Stimulated activated CD8-positive, alpha-beta memory T cell treated with anti-CD3 and anti-CD28 coated beads, Interleukin-4, amount 100 ng/mL, for 1 hour (primary cell): Measurements from ENCODE around the gene TBCCD1.

Experiments
- DNase-seq, 2 donors: peaks; one replicate each; pipeline ENCODE4 v3.0.0-alpha.2; 2020; ENCODE audit warnings: low read depth in 2 of 2, low spot score in 1 of 2

TBCCD1 gene, protein sequence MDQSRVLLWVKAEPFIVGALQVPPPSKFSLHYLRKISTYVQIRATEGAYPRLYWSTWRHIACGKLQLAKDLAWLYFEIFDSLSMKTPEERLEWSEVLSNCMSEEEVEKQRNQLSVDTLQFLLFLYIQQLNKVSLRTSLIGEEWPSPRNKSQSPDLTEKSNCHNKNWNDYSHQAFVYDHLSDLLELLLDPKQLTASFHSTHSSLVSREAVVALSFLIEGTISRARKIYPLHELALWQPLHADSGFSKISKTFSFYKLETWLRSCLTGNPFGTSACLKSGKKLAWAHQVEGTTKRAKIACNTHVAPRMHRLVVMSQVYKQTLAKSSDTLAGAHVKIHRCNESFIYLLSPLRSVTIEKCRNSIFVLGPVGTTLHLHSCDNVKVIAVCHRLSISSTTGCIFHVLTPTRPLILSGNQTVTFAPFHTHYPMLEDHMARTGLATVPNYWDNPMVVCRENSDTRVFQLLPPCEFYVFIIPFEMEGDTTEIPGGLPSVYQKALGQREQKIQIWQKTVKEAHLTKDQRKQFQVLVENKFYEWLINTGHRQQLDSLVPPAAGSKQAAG

DNA sequence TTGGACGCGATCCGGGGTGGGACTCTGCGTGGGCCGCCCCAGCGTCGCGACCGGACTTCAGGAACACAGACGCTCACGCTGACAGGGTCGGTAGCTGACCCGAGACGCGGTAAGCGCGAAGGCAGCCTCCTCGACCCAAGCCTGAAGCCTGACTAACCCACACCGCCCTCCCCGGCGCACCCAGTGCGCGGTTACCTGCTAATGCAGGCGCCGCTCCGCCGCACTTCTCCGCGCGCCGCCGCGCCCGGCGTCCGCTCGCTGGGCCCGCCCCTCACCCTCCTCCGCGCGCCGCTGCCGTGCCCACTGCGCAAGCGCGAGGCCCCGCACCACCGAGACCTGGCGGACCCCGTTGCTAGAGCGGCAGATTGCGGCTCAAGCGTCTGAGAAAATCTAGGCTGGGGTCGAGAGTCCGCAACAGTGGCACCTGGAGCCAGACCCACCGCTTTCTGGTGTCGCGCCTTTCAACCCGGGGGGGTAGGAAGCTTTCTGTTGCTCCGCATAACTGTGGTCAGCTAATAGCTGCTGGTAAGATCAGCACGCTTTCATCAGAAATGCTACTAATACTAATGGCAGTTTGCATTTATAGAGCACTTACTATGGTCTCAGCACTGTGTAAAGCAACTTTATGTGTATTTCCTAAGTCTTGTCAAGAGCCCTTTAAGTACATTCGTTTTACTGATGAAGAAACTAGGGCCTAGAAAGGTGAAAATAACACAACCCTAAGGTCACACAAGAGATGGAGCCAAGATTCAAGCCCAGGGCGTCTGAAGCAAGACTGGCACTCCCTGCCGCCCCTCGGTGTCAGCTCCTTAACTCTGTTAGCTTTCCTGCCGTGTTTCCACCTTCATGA lies at the start of gene TBCCD1:
TSS of gene TBCCD1 (minus strand) at position 268 of the 850 bp plus-strand sequence. CDS start 3,010 bp downstream, outside the sequence.
- DNase-seq: peak; percentile 83 to 90

DNA sequence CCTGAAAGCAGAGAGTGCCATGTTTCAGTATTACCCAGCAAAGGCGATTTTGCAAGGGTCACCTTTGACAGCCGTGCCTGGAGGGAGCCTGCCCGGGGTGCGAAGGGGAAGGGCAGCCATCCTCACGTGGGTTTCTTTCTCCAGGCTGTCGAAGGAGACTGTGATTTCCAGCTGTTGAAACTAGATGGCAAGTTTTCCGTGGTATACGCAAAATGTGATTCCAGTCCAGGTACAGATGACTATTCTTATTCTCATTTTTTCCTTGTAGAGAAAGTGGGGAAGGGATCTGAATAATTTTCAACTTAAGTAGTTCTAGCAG lies 49.1 kb upstream of the TBCCD1 start:
- no peak for DNase-seq

DNA sequence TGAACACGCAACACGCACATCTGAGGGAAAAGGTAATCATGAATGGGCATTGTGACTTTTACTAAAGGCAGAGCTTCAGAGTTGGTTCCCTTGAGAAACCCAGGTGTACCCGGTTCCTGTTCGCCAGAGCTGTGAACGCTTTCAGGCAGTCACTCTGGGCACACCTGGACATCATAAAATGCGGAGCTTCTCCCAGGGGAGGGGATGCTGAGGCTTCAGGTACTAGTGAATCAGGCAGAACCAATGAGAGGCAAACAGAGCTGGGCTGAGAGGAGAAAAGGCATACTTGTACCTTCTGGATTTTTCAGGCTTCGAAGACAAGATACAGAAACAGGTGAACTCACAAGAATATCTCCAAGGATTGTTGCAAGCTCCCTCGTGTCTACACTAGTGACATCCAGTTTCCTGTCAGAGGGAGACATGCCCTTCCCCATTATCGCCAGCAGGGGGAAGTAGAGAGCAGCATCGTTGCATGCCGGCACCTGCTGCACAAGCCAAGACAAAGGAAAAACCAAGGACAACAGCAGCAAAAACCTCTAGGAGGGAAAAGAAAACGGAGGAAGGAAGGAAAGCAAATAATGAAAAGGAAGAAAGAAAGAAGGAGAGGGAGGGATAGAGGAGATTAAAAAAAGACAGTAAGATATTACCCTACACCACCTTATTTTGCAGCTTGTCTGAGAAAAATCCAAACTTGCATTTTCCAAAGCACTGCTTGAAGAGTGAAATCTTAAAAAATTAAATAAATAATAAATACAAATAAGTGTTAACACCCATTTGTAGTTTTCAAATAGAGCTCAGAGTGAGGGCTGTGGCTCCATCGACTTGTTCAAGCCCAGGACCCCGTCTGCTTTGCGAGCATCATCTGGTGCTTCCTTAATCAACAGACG lies 47.7 kb upstream of the TBCCD1 start:
- DNase-seq: peak; percentile 49 to 52

DNA sequence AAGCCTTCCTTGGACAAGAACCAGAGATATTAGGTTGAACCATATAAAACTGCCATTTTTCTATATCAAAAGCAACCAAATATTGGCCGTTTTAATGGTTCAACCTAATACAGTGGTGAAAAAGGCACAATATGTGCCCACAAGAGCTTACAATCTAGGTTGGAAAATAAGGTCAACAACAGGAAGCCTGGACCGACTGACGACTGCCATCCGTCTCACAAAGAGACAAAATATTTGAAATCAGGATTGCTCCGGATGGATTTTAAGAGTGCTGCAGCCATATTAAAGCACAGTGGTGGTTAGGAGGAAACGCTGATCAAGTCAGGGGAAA lies 47.1 kb upstream of the TBCCD1 start:
- DNase-seq: no peak

DNA sequence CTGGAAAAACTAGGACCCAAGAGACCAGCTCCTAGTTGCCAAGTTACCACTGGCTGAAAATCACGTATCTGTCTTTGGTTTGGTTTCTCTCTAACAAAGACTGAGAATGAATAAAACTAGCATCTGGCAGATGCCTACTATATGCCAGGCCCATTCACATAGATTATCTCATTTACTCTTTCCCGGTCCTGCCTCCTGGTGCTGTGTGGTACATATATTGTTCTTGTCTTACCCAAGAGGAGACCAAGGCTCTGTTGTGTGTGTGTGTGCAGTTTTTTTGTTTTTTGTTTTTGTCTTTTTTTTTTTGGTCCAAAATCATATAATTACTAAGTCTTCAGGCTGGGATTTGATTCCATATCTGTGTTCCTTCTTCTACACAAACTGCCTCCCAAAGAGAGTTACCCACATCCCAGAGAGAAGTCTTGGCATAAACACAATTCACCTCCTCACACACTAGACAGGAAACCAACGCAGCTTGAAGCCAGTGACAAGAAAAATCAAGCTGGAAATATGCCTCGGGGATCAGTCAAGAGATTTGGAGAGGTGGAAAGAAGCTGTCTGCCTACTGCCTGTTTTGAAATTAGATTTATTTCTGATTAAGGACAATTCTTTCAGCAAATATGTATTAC lies 46.6 kb upstream of the TBCCD1 start:
- no peak for DNase-seq

DNA sequence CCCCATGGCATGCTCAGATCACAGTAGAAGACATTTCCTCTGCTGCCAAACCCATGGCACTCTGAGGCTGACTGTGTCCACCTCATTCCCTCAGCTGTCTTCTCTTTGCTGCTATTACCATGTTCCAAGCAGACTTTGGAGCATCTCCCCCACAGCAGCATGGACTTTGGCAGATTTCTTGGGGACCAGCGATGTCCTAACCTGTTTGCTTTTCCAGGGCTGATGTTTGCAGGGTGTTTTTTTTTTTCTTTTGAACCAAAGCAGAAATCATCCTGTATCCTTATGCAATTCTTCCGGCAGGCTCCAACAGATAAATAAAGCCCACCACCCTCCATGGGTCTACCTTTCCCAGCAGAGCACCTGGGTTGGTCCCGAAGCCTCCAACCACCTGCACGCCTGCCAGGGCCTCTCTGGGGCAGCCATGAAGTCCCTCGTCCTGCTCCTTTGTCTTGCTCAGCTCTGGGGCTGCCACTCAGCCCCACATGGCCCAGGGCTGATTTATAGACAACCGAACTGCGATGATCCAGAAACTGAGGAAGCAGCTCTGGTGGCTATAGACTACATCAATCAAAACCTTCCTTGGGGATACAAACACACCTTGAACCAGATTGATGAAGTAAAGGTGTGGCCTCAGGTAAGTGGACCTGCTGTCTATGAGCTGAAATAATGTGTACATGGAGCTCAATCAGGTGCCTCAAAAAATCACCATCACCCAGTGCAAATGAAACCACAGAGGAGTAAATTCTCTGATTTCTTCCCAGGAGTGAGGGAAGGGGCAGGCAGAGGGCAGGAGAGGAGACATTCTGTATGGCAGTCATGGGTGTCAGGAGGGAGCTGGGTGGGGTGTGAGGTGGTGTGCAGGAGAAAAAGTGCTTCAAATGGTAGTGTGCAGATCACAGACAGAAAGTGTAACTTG lies 45.8 kb upstream of the TBCCD1 start, which contains the start of gene AHSG:
TSS of gene AHSG (plus strand) at position 340 of the 916 bp plus-strand sequence. CDS start at position 422, 82 bp downstream.
- DNase-seq: no peak

DNA sequence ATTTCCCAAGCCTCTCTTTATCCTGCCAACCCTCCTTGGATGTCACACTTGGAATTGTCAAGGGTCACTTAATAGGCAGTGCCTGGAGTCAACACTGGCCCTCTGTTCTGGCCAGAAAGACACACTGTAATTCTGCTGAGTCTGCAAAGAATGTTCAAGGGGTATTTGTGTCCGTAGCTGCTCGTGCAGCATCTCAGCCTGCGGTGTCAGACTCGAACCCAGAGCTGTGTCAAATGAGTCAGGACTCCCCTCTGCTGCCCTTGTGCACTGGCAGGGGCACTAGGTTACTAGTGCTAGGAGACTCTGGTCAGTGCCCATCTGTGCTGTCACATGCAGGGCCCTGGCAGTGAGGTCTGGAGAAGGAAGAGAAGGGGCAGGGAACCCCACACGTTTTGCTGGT lies 44.9 kb upstream of the TBCCD1 start:
- no peak for DNase-seq

DNA sequence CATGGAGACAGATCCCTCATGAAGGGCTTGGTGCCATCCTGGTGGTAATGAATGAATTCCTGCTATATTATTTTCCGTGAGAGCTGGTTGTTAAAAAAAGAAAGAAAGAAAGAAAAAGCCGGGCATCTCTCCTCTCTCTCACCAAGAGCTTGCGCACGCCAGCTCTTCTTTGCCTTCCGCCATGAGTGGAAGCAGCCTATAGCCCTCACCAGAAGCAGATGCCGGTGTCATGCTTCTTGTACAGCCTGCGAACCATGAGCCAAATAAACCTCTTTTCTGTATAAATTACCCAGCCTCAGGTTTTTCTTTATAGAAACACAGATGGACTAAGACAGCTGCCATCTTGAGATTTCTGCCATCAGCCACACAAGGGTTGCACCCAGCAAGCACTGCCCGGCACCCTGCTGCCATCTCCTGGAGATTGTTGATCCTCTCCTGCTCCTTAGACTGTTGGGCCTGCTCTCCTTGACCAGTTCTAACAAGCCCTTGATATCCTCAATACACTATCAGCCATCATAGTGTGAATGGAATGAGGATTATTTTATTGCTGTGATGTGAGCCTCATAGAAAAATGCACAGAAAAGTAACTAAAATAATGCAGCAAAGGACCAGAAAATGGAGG lies 42.2 kb upstream of the TBCCD1 start:
- no peak for DNase-seq

DNA sequence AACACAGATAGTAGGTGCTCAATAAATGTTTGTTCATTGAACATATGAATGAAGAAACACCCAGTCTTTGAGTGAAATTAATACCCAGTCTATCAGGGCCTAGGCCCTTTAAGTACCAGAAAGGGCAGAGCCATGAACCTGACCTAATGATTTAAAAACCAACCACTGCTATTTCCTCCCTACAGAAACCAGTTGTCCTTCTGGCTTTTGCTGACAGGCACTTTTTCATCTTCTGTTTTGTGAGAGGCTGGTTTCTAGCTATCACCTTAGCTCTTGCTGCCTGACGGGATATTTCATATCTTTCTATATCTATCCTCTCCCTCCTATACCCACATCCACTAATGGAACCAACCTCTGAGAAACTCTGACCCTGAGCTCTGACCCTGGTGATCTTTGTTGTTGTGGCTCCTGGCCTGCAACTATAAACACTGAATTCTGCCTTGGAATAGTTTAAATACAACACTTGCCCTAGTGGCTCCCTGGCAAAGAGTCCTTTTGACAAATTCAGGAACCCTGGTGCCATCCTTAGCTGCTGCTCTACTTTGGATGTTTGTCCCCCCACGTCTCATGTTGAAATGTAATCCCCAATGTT lies 41.6 kb upstream of the TBCCD1 start:
- no peak for DNase-seq

DNA sequence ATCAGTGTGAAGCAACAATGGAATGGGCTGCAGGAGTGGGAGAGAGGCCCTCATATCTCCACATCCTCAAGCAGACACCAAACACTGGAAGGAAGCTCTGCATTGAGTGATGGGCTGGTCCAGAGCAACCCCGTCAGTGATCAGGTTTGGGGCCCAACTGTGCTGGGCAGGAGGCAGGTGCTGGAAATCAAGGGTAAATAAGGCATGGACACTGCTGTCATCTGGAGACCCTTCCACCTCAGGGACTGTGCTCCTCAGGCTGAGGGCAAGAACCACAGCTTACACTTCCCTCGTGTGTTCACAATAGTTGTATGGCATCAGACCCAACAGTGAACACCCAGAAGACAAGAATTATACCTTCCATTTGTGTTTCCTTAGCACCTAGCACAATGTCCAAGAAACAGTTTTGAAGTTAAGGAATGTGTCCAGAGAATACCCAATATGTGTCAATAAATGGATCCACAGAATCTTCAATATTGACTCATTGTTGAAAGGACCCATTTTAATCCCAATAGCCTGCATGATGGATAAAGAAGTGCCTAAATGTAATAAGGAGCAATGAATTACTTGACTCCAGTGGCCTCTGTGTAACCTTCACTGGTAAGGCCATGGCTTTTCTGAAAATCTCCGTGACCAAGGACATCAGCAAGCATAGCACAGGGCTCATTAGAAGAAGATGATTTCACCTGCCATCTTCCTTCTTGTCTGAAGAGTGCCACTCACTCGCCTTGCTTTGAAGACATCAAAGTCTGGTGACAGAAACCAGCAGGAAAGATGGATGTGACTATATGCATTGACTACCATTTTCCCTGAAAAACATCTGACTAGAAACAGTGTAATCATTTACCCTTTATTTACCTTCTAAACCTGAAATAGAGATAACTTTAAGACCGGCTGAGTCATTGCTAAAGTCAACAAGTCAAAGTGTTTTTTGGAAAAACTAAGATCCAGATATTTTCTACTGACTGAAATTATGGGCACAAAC lies 38.7 kb upstream of the TBCCD1 start:
- no peak for DNase-seq

DNA sequence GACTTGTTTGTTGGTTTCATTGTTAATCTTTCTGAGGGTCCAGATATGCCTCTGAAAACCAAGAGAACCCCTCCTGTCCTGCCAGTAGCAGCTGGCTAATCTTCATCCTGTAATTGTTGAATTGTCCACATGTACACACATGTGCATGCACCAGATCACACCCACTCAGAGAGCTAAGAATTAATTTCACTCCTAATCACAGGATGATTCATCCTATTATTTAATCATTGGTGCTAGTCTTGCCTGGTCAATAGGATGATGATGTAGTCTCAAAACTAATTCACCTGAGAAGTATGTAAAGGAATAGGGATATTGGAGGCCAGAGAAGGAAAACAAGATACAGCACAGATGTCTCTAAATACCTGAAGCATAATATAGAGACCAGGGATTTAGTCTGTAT lies 37.9 kb upstream of the TBCCD1 start:
- DNase-seq: no peak

DNA sequence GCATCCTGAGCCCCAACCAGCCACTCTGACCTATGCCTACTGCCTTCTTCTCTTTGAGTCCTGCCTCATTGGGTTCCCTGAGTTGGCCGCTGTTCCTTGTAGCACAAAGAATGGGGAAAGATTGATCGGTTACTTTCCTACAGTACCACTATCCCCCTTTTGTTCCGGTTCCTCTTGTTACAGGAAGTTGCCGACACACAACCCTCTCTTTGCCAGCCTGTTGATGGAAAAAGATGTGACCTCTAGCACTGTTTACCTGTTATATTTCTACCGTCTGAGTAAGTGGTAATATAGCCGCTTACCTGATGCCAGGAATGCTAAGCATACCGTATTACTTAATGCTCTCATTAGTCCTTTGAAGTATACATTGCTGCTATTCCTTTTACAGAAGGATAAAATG lies 36.0 kb upstream of the TBCCD1 start:
- DNase-seq: no peak

DNA sequence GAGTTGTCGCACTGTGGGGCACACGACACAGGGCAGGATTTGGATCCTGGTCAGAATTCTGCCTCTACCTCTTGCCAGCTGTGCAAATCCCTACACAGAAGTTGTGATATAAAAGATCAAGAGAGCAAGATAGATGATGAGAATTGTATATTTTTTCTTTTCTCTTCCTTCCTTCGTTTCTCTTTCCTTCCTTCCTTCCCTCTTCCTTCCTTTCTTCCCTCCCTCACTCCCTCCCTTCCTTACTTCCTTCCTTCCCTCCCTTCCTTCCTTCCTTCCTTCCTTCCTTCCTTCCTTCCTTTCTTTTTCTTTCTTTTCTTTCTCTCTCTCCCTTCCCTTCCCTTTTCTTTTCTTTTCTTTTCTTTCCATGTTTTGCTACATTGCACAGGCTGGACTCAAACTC lies 33.8 kb upstream of the TBCCD1 start:
- DNase-seq: no peak

DNA sequence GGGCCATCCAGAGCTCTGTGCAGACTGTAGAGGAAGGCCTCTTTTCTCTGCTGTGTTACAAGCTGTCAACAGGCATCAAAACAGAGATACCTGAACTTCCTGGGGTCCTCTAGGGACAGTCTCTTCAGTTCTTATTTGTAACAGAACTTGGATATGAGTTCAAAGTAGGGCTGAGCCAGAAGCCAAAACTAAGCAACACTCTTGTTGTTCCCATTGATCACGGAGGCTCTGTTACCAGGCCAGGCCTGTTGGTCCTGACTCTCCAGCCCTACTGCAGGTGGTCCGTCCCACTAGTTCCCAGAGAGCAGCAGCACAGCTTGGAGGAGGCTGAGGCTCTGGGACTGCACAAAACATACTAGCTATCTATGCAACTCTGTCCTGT lies 32.6 kb upstream of the TBCCD1 start:
- DNase-seq: no peak

DNA sequence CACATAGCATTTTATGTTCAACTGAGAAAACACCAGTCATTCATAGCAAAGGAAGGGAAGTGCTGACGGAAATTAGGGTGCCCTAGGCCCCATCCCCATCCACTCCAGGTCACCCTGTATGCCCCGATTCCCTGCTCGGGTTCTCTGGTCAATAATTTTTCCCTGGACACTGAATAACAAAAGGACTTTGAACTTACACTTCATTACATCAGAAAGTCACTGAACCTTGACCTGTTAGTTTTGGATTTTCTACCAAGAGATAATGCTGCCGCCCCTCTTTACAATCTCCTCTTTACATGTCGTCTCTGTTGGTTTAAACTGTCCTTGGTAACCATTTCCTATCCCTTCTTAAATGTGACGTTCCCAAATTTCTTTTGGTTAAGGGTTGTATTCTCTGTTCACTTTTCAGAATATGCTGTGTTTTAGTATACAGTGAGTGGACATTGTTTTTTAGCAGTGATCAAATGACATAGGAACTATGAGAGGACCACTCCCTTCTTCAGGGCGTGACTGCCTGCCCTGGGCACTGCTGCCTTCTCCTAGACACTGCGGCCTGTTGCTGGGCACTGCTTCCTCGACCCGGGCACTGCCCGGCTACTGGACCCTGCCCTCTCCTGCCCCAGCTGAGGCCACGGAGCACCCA lies 32.1 kb upstream of the TBCCD1 start:
- DNase-seq: no peak

DNA sequence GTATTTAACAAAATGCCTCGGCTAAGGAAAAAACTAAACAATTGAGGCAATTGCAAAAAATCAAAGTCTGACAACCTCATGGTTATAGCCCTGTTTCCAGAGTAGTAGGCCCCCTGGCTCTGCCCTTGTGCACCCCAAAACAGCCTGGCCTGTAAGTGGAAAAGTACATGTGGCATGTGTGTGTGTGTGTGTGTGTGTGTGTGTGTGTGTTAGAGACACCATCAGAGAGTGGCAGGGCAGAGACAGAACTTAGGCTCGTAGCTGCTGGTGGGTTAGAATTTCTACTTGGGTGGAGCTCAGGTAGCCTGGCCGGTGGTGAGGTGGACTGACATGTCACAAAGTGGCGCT lies 31.6 kb upstream of the TBCCD1 start:
- DNase-seq: no peak

DNA sequence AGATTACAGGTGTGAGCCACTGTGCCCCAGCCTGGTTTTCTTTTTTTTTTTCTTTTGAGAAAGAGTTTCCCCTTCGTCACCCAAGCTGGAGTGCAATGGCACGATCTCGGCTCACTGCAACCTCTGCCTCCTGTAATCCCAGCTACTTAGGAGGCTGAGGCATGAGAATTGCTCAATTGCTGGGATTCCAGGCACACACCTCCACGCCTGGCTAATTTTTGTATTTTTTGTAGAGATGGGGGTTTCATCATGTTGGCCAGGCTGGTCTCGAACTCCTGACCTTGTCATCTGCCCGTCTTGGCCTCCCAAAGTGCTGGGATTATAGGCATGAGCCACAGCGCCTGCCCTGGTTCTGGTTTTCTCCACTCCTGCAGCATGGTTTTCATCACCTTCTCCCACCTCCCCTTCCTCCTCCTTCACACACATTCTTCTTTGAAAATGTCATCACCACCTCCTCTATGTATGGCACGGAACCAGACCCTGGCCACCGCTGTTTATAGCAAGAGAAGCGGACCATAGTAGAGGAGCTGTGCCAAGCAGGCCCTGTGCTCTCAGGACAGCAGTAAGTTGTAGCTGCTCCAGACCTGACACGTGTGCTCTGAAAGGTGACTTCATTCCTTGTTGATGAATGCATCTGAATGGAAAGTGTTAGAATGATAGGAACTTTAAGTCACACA lies 31.1 kb upstream of the TBCCD1 start:
- DNase-seq: no peak
